NCI-H748 treated with DMSO at 0.1 percent for 48 hours (cell line): ENCODE measurements around the gene PRDM7.
"Not testable (repeated sequence)": the region's sequence is repeated elsewhere in the genome, so short reads cannot be mapped to it uniquely, and the experiment has no call there.

Experiments used
- DNase-seq: peaks from one replicate; lab custom pipeline; 2025; lab: John Stamatoyannopoulos, UW

Gene PRDM7

GRCh38 chr16:90072442-90073105 lies 4.6 kb downstream of the PRDM7 start:
- no peak for DNase-seq

DNA sequence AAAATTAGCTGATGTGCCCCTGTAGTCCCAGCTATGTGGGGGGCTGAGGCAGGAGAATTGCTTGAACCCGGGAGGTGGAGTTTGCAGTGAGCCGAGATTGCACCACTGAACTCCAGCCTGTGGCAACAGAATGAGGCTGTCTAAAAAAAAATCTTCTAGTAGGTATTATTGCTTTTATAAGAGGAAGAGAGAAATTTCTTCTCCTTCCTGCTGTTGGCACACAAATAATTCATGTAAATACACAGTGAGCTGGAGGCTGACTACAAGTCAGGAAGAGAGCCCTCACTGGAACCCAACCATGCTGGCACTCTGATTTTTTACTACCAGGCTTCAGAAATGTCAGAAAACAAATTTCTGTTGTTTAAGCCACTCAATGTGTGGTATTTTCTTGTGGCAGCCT lies 6.7 kb downstream of the PRDM7 start:
- DNase-seq = no peak

- no peak for DNase-seq
These were observed 15.7 kb downstream of the PRDM7 start for GRCh38 chr16:90061437-90061836.

GRCh38 chr16:90057738-90058173 lies 19.4 kb downstream of the PRDM7 start:
- DNase-seq = no peak

DNA sequence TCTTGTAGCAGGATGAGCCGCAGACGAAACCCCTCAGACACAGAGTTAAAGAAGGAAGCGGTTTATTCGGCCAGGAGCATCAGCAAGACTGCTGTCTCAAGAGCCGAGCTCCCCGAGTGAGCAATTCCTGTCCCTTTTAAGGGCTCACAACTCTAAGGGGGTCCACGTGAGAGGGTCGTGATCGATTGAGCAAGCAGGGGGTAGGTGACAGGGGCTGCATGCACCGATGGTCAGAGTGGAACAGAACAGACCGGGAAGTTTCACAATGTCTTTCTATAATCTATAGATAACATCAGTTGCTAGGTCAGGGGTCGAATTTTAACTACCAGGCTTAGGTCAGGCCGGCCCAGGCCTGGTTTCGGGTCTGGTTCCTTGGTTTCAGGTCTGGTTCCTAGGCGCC lies 20.6 kb downstream of the PRDM7 start:
- not testable (repeated sequence) for DNase-seq

DNA sequence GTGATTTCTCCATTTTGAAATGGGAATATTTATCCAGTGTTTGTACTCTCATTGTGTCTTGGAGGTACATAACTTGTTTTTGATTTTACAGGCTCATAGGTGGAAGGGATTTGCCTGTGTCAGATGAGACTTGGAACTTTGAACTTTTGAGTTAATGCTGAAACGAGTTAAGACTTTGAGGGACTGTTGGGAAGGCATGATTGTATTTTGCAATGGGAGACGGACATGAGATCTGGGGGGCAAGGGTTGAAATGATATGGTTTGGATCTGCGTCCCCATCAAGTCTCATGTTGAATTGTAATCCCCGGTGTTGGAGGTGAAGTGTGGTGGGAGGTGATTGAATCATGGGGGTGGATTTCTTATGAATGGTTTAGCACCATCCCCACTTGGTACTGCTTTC lies 21.8 kb downstream of the PRDM7 start:
- no peak for DNase-seq

DNA sequence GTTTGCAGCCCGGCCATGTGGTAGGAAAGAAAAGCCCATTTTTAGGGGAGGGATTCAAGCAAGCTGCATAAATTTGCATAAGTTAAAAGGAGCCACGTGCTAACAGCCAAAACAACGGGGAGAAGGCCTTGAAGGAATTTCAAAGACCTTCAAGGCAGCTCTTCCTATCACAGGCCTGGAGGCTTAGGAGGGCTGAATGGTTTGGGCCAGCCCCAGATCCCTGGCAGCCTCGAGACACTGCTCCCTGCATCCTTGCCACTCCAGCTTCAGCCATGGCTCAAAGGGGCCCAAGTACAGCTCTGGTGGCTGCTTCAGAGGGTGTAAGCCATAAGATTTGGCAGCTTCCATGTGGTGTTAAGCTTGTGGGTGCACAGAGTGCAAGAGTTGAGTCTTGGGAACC lies 22.6 kb downstream of the PRDM7 start:
- no peak for DNase-seq

DNA sequence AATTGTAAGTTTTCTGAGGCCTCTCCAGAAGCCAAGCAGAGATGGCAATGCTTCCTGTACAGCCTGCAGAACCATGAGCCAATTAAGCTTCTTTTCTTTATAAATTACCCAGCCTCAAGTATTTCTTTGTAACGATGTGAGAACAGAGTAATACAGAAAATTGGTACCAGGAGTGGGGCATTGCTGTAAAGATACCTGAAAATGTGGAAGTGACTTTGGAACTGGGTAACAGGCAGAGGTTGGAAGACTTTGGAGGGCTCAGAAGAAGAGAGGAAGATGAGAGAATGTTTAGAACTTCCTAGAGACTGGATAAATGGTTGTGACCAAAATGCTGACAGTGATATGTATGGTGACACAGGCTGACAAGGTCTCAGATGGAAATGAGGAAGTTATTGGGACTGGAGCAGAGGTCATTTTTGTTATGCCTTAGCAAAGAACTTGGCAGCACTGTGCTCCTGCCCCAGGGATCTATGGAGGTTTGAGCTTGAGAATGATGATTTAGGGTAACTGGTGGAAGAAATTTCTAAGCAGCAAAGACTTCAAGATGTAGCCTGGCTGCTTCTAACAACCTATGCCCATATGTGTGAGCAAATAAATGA lies 23.1 kb downstream of the PRDM7 start:
- no peak for DNase-seq

GRCh38 chr16:90050969-90051368 lies 26.2 kb downstream of the PRDM7 start:
- DNase-seq = no peak

- no peak for DNase-seq
These were observed 28.3 kb downstream of the PRDM7 start for GRCh38 chr16:90048737-90049330.

- no peak for DNase-seq
These were observed 28.8 kb downstream of the PRDM7 start for GRCh38 chr16:90048347-90048722.

DNA sequence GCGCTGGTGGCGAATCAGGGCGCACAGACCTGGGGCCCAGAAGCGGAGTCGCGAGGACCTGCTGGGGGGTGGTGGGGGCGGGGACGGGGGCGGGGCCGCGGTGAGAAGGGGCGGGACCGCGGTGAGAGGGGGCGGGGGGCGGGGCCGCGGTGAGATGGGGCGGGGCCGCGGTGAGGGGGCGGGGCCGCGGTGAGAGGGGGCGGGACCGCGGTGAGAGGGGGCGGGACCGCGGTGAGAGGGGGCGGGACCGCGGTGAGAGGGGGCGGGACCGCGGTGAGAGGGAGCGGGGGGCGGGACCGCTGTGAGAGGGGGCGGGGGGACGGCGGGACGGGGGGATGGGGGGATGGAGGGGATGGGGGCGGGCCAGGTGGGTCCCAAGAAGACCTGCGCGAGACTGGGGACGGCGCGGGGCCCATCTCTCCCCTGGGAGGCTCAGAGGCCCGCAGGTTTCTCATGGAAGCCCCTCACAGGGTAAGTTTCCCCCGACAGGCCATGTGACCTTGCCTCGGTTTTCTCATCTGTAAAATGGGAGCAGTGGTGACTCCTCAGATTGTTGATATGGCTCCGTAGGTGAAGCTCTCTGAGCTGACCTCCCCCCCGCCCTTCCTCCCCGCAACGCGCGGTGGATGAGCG lies 29.3 kb downstream of the PRDM7 start:
- no peak for DNase-seq

GRCh38 chr16:90046971-90047713 lies 30.0 kb downstream of the PRDM7 start:
- DNase-seq = no peak

- no peak for DNase-seq
These were observed 30.8 kb downstream of the PRDM7 start for GRCh38 chr16:90046122-90046970.

GRCh38 chr16:90044111-90044551 lies 33.0 kb downstream of the PRDM7 start:
- no peak for DNase-seq

- DNase-seq = no peak
These were observed 33.6 kb downstream of the PRDM7 start for GRCh38 chr16:90043526-90043925.

DNA sequence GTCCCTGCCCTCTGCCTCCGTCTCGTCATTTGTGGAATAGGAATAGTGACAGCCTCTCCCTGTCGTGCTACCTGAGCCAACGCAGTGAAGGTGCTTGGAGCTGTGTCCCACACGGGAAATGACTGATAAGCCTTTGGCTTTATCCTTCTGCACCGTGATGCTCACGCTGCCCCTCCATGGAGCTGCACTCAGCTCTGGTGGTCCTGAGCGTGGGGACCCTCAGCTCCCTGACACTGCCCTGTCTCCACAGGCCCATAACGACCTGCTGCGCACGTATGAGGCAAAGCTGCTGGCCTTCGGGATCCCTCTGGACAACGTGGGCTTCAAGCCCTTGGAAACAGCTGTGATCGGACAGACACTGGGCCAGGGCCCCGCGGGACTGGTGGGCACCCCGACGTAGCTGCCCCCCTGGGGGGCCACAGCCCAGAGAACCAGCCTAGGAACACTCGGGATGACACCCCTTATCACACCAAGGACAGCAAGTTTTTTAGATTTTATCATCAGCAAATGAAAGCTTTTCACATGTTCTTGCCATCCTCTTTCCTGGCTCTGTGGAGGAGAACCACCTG lies 34.1 kb downstream of the PRDM7 start:
- no peak for DNase-seq

GRCh38 chr16:90041896-90042473 lies 35.1 kb downstream of the PRDM7 start:
- DNase-seq = no peak

DNA sequence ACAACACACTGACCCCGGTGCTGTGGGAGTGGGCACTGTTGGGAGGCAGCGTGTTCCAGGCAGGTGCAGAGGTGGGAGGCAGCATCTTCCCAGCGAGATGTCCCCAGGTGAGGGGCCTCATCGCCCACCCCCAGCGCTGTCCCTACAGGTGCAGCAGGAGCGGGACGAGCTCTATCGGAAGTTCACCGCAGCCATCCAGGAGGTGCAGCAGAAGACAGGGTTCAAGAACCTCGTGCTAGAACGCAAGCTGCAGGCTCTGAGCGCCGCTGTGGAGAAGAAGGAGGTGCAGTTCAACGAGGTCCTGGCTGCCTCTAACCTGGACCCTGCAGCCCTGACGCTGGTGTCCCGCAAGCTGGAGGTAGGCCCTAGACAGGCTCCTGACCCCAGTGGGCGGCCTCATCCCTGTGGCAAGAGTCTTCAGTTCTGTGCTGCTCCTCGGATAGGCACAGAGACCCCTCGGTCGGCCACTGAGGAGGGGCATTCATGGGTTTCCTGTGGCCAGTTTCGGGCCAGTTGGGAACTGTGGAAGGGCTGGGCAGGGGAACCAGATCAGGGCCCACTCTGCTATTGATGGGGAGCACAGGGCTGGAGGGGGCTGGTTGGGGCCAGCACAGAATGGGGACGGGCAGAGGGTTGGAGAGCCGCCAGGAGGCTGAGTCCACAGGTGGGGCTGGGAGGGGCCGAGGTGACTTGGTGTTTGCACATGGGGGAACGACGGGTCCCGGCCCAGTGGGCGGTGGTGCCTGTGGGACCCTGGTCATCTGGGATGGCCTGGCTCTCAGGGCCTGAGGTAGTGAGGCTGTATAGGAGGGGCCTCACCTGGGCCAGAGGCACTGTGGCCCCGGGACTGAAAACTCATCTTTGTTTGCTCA lies 36.7 kb downstream of the PRDM7 start:
- no peak for DNase-seq

GRCh38 chr16:90037276-90037675 lies 39.9 kb downstream of the PRDM7 start:
- DNase-seq = no peak
